Trophoblast cell (in vitro differentiated cells and primary cell): ENCODE results near the gene STX3.

Experiments used
- DNase-seq, 2 donors: peaks; one replicate each; pipeline ENCODE4 v3.0.0-alpha.2; 2016
- H2AFZ ChIP-seq: 2 replicates; pipeline ENCODE4 v1.6.1; 2013; ENCODE audit warnings: low read length, moderate library complexity, mild to moderate bottlenecking; ENCODE audit not compliant: insufficient read depth, poor library complexity
- H2AK5ac ChIP-seq: 2 replicates; pipeline ENCODE4 v1.6.1; 2013; ENCODE audit warnings: mild to moderate bottlenecking, low read length
- H2BK120ac ChIP-seq: 2 replicates; pipeline ENCODE4 v1.6.1; 2013; ENCODE audit warnings: low read length, mild to moderate bottlenecking, moderate library complexity; ENCODE audit not compliant: insufficient read depth, poor library complexity
- H2BK12ac ChIP-seq: 2 replicates; pipeline ENCODE4 v1.6.1; 2013; ENCODE audit warnings: mild to moderate bottlenecking, low read length, moderate library complexity
- H2BK5ac ChIP-seq: 2 replicates; pipeline ENCODE4 v1.6.1; 2013; ENCODE audit warnings: low read length, low read depth, moderate library complexity, mild to moderate bottlenecking; ENCODE audit not compliant: poor library complexity
- H3K14ac ChIP-seq: 2 replicates; pipeline ENCODE4 v1.6.1; 2013; ENCODE audit warnings: mild to moderate bottlenecking, low read length
- H3K18ac ChIP-seq: 2 replicates; pipeline ENCODE4 v1.6.1; 2013; ENCODE audit warnings: mild to moderate bottlenecking, low read length
- H3K23ac ChIP-seq: 2 replicates; pipeline ENCODE4 v1.6.1; 2013; ENCODE audit warnings: low read length
- H3K27ac ChIP-seq: 2 replicates; pipeline ENCODE4 v1.5.1; 2013; ENCODE audit warnings: low read depth, mild to moderate bottlenecking, inconsistent platforms, low read length, moderate library complexity
- H3K27me3 ChIP-seq: 2 replicates; pipeline ENCODE4 v1.6.1; 2013; ENCODE audit warnings: inconsistent platforms, mild to moderate bottlenecking, low read length, moderate library complexity; ENCODE audit not compliant: insufficient read depth
- H3K36me3 ChIP-seq, 2 experiments: 1 replicate in 1 of 2; 2 replicates in 1 of 2; pipeline ENCODE4 v1.6.1; 2013; ENCODE audit warnings: low read length in 2 of 2, mild to moderate bottlenecking in 2 of 2, moderate library complexity in 1 of 2; ENCODE audit not compliant: insufficient read depth in 2 of 2, control insufficient read depth in 1 of 2
- H3K4ac ChIP-seq: 2 replicates; pipeline ENCODE4 v1.6.1; 2013; ENCODE audit warnings: low read depth, mild to moderate bottlenecking, low read length, moderate library complexity
- H3K4me1 ChIP-seq, 2 experiments: 1 replicate in 1 of 2; 2 replicates in 1 of 2; pipeline ENCODE4 v1.6.1; 2013; ENCODE audit warnings: low read length in 2 of 2, mild to moderate bottlenecking in 2 of 2, moderate library complexity in 1 of 2; ENCODE audit not compliant: insufficient read depth in 2 of 2, control insufficient read depth in 1 of 2
- H3K4me2 ChIP-seq: 2 replicates; pipeline ENCODE4 v1.6.1; 2013; ENCODE audit warnings: inconsistent platforms, mild to moderate bottlenecking, low read length, moderate library complexity
- H3K4me3 ChIP-seq: 2 replicates; pipeline ENCODE4 v1.5.1; 2013; ENCODE audit warnings: mild to moderate bottlenecking, low read depth, low read length, inconsistent platforms
- H3K79me1 ChIP-seq: one replicate; pipeline ENCODE4 v1.6.1; 2013; ENCODE audit warnings: low read length
- H3K79me2 ChIP-seq: 2 replicates; pipeline ENCODE4 v1.6.1; 2013; ENCODE audit warnings: low read length, mild to moderate bottlenecking; ENCODE audit not compliant: control insufficient read depth, insufficient read depth, poor library complexity
- H3K9ac ChIP-seq: 2 replicates; pipeline ENCODE4 v1.6.1; 2013; ENCODE audit warnings: mild to moderate bottlenecking, low read length
- H3K9me3 ChIP-seq: 2 replicates; pipeline ENCODE4 v1.6.1; 2013; ENCODE audit warnings: low read depth, mild to moderate bottlenecking, control low read depth, inconsistent platforms, low read length; ENCODE audit not compliant: insufficient read depth
- H4K12ac ChIP-seq: 2 replicates; pipeline ENCODE4 v1.6.1; 2013; ENCODE audit warnings: low read depth, mild to moderate bottlenecking, low read length, moderate library complexity
- H4K8ac ChIP-seq: 2 replicates; pipeline ENCODE4 v1.6.1; 2013; ENCODE audit warnings: low read depth, mild to moderate bottlenecking, low read length, moderate library complexity
- H4K91ac ChIP-seq: one replicate; pipeline ENCODE4 v1.6.1; 2013; ENCODE audit warnings: low read depth, mild to moderate bottlenecking, low read length, moderate library complexity
- WGBS: extraction: QIAGEN DNeasy Blood & Tissue Kit; methylation state at CpG from one replicate; pipeline ENCODE4 v1.1.7; 2013; ENCODE audit warnings: missing lambda C conversion rate; ENCODE audit not compliant: insufficient read length, insufficient coverage; ENCODE audit errors: extremely low coverage; 5-methylcytosine and 5-hydroxymethylcytosine counted together

Gene STX3

GRCh38 chr11:59754494-59754858 lies 700 bp upstream of the STX3 start:
- H2AK5ac ChIP-seq, result no peak overlapping the region
- H4K8ac ChIP-seq, result no peak overlapping the region
- H2AFZ ChIP-seq, result peak overlapping the region; percentile 96
- H3K14ac ChIP-seq, result no peak overlapping the region
- H3K4me3 ChIP-seq, result peak overlapping the region; percentile 84
- DNase-seq, result peak; percentile 11 to 22
- H2BK120ac ChIP-seq, result no peak overlapping the region
- H4K12ac ChIP-seq, result no peak overlapping the region
- no peak overlapping the region for H3K9ac ChIP-seq
- H3K27me3 ChIP-seq, result no peaks in the 10 kb centered on the region
- H3K4me1 ChIP-seq, result peaks cover 6 to 23% of the 10 kb centered on the region in 2 experiments
- no CpG with 5 or more reads among the region's 20 CpGs for WGBS
- H2BK5ac ChIP-seq, result no peak overlapping the region
- peaks cover 2 to 3% of the 10 kb centered on the region in 2 experiments for H3K36me3 ChIP-seq
- no peak overlapping the region for H3K27ac ChIP-seq
- no peak overlapping the region for H3K23ac ChIP-seq
- no peak overlapping the region for H3K4ac ChIP-seq
- peaks cover 11% of the 10 kb centered on the region for H3K79me1 ChIP-seq
- no peak overlapping the region for H4K91ac ChIP-seq
- H3K79me2 ChIP-seq, result peaks cover 21% of the 10 kb centered on the region
- H2BK12ac ChIP-seq, result no peak overlapping the region
- H3K9me3 ChIP-seq, result no peaks in the 10 kb centered on the region
- H3K18ac ChIP-seq, result no peak overlapping the region
- peak overlapping the region; percentile 89 for H3K4me2 ChIP-seq

DNA sequence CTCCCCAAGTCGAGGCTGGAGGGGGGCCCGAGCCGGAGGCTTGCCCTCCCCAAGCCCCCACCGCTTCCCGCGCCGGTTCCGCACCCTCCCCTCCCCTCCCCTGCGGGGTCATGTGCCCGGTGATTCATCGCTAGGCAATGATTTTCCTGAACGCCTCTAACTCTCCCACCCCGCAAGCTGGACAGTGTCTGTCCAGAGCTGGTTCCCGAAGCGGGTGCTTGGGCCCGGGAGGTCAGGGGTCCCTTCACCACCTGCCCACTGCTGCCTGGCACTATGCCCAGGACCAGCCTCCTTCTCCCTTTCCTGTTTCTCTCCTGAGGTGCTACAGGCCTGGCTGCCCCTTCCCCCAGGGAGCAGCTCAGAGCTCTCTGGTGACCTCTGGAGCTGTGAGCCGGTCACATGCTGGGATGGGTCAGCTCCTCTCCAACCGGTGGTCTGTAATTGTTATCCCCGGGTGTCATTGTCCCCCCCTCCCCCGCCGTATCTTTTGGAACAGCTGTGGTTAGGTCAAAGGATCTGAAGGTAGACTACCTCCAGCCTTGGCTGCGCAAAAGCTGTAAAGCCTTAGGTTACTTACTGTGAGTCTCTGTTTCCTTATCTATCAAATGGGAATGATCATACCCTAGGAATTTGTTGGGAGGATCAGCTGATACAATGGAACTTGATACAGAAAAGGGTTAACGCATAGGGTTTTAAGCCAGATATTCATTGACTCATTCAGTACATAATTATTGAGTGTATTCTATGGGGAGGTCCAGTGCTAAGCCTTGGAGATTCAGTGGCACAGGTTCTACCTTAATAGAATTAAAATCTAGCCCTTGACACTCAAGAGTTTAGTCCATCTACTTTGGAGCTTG lies 753 bp downstream of the STX3 start:
- WGBS, result no CpG with 5 or more reads among the region's 23 CpGs
- peak overlapping the region; percentile 94 for H3K18ac ChIP-seq
- H2AFZ ChIP-seq, result peak overlapping the region; percentile 98
- H2BK12ac ChIP-seq, result peak overlapping the region; percentile 66
- H2BK120ac ChIP-seq, result peak overlapping the region; percentile 95
- H3K23ac ChIP-seq, result no peak overlapping the region
- peak overlapping the region; percentile 96 for H3K14ac ChIP-seq
- peaks cover 11% of the 10 kb centered on the region for H3K79me1 ChIP-seq
- peak; percentile 65 to 76 for DNase-seq
- peak overlapping the region; percentile 84 for H3K4me3 ChIP-seq
- peaks cover 21% of the 10 kb centered on the region for H3K79me2 ChIP-seq
- peak overlapping the region; percentile 73 for H3K9ac ChIP-seq
- H3K4me1 ChIP-seq, result peaks cover 6 to 23% of the 10 kb centered on the region in 2 experiments
- no peak overlapping the region for H2AK5ac ChIP-seq
- peak overlapping the region; percentile 89 for H3K4me2 ChIP-seq
- H4K91ac ChIP-seq, result peak overlapping the region; percentile 98
- H3K9me3 ChIP-seq, result no peaks in the 10 kb centered on the region
- peak overlapping the region; percentile 85 for H4K12ac ChIP-seq
- H2BK5ac ChIP-seq, result peak overlapping the region; percentile 98
- peaks cover 2 to 3% of the 10 kb centered on the region in 2 experiments for H3K36me3 ChIP-seq
- H3K4ac ChIP-seq, result peak overlapping the region; percentile 81
- peak overlapping the region; percentile 95 for H4K8ac ChIP-seq
- peak overlapping the region; percentile 96 for H3K27ac ChIP-seq
- no peaks in the 10 kb centered on the region for H3K27me3 ChIP-seq

- Histone ChIP-seq H3K9ac (no peak overlapping the region), H3K4ac (peak overlapping the region; percentile 25), H4K8ac (no peak overlapping the region), H3K4me1 (peaks cover 6 to 23% of the 10 kb centered on the region in 2 experiments), H3K79me1 (peaks cover 11% of the 10 kb centered on the region), H3K14ac (no peak overlapping the region), H3K36me3 (peaks cover 2 to 7% of the 10 kb centered on the region in 2 experiments), H2AFZ (no peak overlapping the region), H2BK120ac (no peak overlapping the region), H3K4me2 (peak overlapping the region; percentile 89), H4K91ac (no peak overlapping the region), H3K18ac (no peak overlapping the region), H3K23ac (no peak overlapping the region), H3K27me3 (no peaks in the 10 kb centered on the region), H2BK5ac (no peak overlapping the region), H4K12ac (no peak overlapping the region), H3K9me3 (no peaks in the 10 kb centered on the region), H3K79me2 (peaks cover 23% of the 10 kb centered on the region), H2BK12ac (no peak overlapping the region), H3K27ac (no peak overlapping the region), H2AK5ac (no peak overlapping the region), H3K4me3 (no peak overlapping the region)
- DNase-seq, result no peak
- no CpG with 5 or more reads among the region's 3 CpGs for WGBS
Observed at GRCh38 chr11:59756558-59756840, 1.3 kb downstream of the STX3 start.

- H3K79me2 ChIP-seq, result peaks cover 23% of the 10 kb centered on the region
- no peak overlapping the region for H4K91ac ChIP-seq
- H3K4me3 ChIP-seq, result no peak overlapping the region
- H3K27me3 ChIP-seq, result no peaks in the 10 kb centered on the region
- H3K14ac ChIP-seq, result no peak overlapping the region
- peak overlapping the region; percentile 26 for H3K18ac ChIP-seq
- H4K12ac ChIP-seq, result no peak overlapping the region
- H3K23ac ChIP-seq, result no peak overlapping the region
- H2BK120ac ChIP-seq, result no peak overlapping the region
- H3K27ac ChIP-seq, result peak overlapping the region; percentile 18
- H4K8ac ChIP-seq, result no peak overlapping the region
- H2AK5ac ChIP-seq, result no peak overlapping the region
- peaks cover 11% of the 10 kb centered on the region for H3K79me1 ChIP-seq
- H2BK12ac ChIP-seq, result no peak overlapping the region
- H3K36me3 ChIP-seq, result peaks cover 2 to 7% of the 10 kb centered on the region in 2 experiments
- H3K9me3 ChIP-seq, result no peaks in the 10 kb centered on the region
- WGBS, result no CpG with 5 or more reads among the region's 4 CpGs
- peak overlapping the region; percentile 89 for H3K4me2 ChIP-seq
- no peak overlapping the region for H3K9ac ChIP-seq
- H3K4ac ChIP-seq, result peak overlapping the region; percentile 68
- H2BK5ac ChIP-seq, result peak overlapping the region; percentile 38
- H2AFZ ChIP-seq, result no peak overlapping the region
- H3K4me1 ChIP-seq, result peaks cover 6 to 23% of the 10 kb centered on the region in 2 experiments
- peak; percentile 46 to 57 for DNase-seq
Observed at GRCh38 chr11:59756845-59757244, 1.7 kb downstream of the STX3 start.
